ENCODE data around the gene H2BK1.

H2BK1 gene
- 0.35 to 0.58 (median 0.52) reads per million in 3 donors for total RNA-seq

DNA sequence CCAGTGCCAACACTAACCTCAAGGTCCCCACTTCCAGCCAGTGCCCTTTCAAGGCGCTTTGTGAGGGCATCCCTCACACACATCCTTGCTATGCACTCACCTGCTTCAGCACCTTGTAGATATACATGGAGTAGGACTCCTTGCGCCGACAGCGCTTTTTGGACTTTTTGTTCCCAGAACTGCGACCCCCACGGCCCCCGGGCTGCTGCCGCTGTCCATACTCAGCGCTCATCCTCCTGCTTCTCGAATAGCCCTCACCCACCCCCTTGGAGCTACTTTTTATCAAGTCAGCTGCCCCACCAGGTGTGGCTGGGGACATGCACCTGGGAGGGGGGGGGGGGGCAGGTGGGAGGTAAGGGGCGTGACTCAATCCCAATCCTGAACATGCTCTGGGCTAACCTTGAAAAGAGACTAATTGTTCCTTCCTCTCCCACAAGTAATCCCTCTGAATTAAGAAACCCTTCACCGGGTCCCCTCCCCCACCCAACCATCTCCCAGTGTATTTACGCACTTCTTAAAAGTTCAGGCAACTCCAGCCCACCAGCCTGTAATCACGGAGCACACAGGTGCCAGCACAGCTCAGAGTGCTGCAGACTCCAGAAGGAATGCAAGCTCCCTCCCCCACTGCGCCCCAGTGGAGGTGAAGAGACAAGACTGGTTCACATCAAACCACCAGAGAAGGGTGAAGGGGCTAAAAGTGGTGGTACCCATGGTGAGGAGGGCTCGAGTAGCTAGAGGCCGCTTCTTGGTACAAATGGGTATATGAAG lies at the start of gene H2BK1:
TSS of gene H2BK1 (minus strand) at position 402 of the 768 bp plus-strand sequence. CDS start at position 232, 170 bp downstream.
- peaks cover 27% of the 10 kb centered on the region for H3K36me3 ChIP-seq (ENCODE audit: control insufficient read depth, insufficient read depth, low read length)
- H3K27ac ChIP-seq (ENCODE audit: insufficient read depth, low read length, poor library complexity, severe bottlenecking): no peak within 1 kb of the TSS
- no peaks in the 10 kb centered on the region for H3K9me3 ChIP-seq (ENCODE audit: control insufficient read depth, low read length)
- H3K4me1 ChIP-seq (ENCODE audit: control insufficient read depth, insufficient read depth, low read length, poor library complexity, severe bottlenecking): peaks cover 23% of the 10 kb centered on the region
- DNase-seq: no peak
- H3K4me3 ChIP-seq (ENCODE audit: insufficient read depth, low read depth, low read length, poor library complexity, severe bottlenecking): no peak within 1 kb of the TSS
- H3K27me3 ChIP-seq (replicated peaks; ENCODE audit: control insufficient read depth, insufficient read depth, low read length, poor library complexity, severe bottlenecking): no peaks in the 10 kb centered on the region

GRCh38 chr7:151257990-151258389 lies 47.7 kb upstream of the H2BK1 start:
- H3K27ac ChIP-seq (ENCODE audit: insufficient read depth, low read length, poor library complexity, severe bottlenecking): no peak overlapping the region
- H3K4me1 ChIP-seq (ENCODE audit: control insufficient read depth, insufficient read depth, low read length, poor library complexity, severe bottlenecking): no peaks in the 10 kb centered on the region
- H3K4me3 ChIP-seq (ENCODE audit: insufficient read depth, low read depth, low read length, poor library complexity, severe bottlenecking): no peak overlapping the region
- DNase-seq: no peak
- H3K27me3 ChIP-seq (replicated peaks; ENCODE audit: control insufficient read depth, insufficient read depth, low read length, poor library complexity, severe bottlenecking): peaks cover 2% of the 10 kb centered on the region
- H3K36me3 ChIP-seq (ENCODE audit: control insufficient read depth, insufficient read depth, low read length): no peaks in the 10 kb centered on the region
- H3K9me3 ChIP-seq (ENCODE audit: control insufficient read depth, low read length): no peaks in the 10 kb centered on the region

DNA sequence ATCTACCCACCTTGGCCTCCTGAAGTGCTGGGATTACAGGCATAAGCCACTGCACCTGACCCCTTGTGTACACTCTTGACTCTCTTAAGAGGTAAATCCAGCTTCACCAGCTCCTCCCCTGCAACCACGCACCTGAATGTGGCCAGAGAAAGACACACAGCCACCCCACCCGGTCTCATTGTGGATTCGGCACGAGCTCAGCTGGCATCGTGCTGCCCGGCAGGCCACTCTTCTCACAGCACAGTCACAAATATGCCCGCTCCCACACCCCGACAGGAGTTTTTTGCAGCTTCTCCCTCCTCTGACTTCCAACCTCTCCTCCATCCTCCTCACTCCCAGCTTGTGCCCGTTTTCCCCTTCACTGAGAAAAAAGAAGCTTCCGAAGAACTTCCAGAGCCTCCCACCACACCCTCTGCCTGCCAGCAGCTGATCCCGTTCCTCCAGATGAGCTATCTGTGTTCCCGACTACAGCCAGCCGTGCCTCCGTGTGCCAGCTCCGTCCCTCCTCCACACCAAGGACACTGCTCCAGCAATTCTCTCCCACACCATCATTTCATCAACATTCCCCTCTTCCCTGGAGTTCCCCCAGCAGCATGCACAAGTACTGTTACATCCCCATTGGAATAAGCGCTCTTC lies 46.2 kb upstream of the H2BK1 start:
- DNase-seq: no peak
- Histone ChIP-seq H3K4me1 (ENCODE audit: control insufficient read depth, insufficient read depth, low read length, poor library complexity, severe bottlenecking) (peaks cover 1% of the 10 kb centered on the region), H3K27ac (ENCODE audit: insufficient read depth, low read length, poor library complexity, severe bottlenecking) (no peak overlapping the region), H3K27me3 (replicated peaks; ENCODE audit: control insufficient read depth, insufficient read depth, low read length, poor library complexity, severe bottlenecking) (peaks cover 7% of the 10 kb centered on the region), H3K4me3 (ENCODE audit: insufficient read depth, low read depth, low read length, poor library complexity, severe bottlenecking) (no peak overlapping the region), H3K9me3 (ENCODE audit: control insufficient read depth, low read length) (no peaks in the 10 kb centered on the region), H3K36me3 (ENCODE audit: control insufficient read depth, insufficient read depth, low read length) (no peaks in the 10 kb centered on the region)

- no peak for DNase-seq
- H3K27me3 ChIP-seq (replicated peaks; ENCODE audit: control insufficient read depth, insufficient read depth, low read length, poor library complexity, severe bottlenecking): peaks cover 11% of the 10 kb centered on the region
- H3K27ac ChIP-seq (ENCODE audit: insufficient read depth, low read length, poor library complexity, severe bottlenecking): no peak overlapping the region
Observed at GRCh38 chr7:151255390-151255789, 45.1 kb upstream of the H2BK1 start.

GRCh38 chr7:151254851-151255250 lies 44.6 kb upstream of the H2BK1 start:
- H3K4me3 ChIP-seq (ENCODE audit: insufficient read depth, low read depth, low read length, poor library complexity, severe bottlenecking): no peak overlapping the region
- H3K4me1 ChIP-seq (ENCODE audit: control insufficient read depth, insufficient read depth, low read length, poor library complexity, severe bottlenecking): peaks cover 5% of the 10 kb centered on the region
- peaks cover 11% of the 10 kb centered on the region for H3K27me3 ChIP-seq (replicated peaks; ENCODE audit: control insufficient read depth, insufficient read depth, low read length, poor library complexity, severe bottlenecking)
- H3K27ac ChIP-seq (ENCODE audit: insufficient read depth, low read length, poor library complexity, severe bottlenecking): no peak overlapping the region
- H3K36me3 ChIP-seq (ENCODE audit: control insufficient read depth, insufficient read depth, low read length): no peaks in the 10 kb centered on the region
- DNase-seq: no peak
- no peaks in the 10 kb centered on the region for H3K9me3 ChIP-seq (ENCODE audit: control insufficient read depth, low read length)

More at GRCh38 chr7:151255390-151255789, 45.1 kb upstream of the H2BK1 start:
- H3K9me3 ChIP-seq (ENCODE audit: control insufficient read depth, low read length): no peaks in the 10 kb centered on the region
- peaks cover 5% of the 10 kb centered on the region for H3K4me1 ChIP-seq (ENCODE audit: control insufficient read depth, insufficient read depth, low read length, poor library complexity, severe bottlenecking)
- H3K36me3 ChIP-seq (ENCODE audit: control insufficient read depth, insufficient read depth, low read length): no peaks in the 10 kb centered on the region
- H3K4me3 ChIP-seq (ENCODE audit: insufficient read depth, low read depth, low read length, poor library complexity, severe bottlenecking): no peak overlapping the region

GRCh38 chr7:151254316-151254715 lies 44.0 kb upstream of the H2BK1 start:
- Histone ChIP-seq H3K4me3 (ENCODE audit: insufficient read depth, low read depth, low read length, poor library complexity, severe bottlenecking) (no peak overlapping the region), H3K27ac (ENCODE audit: insufficient read depth, low read length, poor library complexity, severe bottlenecking) (no peak overlapping the region), H3K4me1 (ENCODE audit: control insufficient read depth, insufficient read depth, low read length, poor library complexity, severe bottlenecking) (peaks cover 6% of the 10 kb centered on the region), H3K9me3 (ENCODE audit: control insufficient read depth, low read length) (no peaks in the 10 kb centered on the region), H3K27me3 (replicated peaks; ENCODE audit: control insufficient read depth, insufficient read depth, low read length, poor library complexity, severe bottlenecking) (peaks cover 11% of the 10 kb centered on the region), H3K36me3 (ENCODE audit: control insufficient read depth, insufficient read depth, low read length) (no peaks in the 10 kb centered on the region)
- no peak for DNase-seq

DNA sequence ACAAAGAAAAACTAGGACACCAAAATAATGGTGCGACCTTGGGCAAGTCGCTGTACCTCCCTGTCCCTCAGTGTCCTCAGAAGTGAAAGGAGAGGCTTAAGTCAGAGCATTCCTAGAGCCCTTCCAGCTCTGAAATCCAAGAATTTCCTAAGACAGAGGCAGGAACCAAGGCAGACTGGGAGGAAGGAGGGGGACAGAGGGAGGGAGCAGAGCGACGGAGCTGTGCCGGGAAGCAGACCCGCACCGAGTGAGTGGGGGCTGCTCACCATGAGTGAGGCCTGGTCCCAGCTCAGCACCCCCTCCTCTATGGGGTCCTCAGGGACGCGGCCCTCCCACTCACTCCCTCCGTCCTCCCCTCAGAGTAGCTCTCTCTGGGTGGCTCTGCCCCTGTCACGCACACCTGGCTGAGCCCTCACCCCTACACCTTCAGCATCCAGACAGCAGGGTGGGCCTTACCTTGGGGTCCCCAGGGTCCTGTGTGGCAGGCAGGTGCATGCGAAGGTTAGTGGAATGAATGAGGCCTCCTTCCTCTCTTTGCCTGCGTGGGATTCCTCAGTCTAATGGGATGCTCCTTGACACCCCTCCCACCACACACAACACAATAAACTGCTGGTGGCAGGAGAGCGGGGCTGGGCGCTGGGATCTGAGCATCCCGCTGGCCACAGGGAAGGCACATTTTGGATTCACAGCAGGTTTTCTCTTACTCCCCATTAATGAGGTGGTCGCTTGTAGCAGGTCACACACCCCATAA lies 42.8 kb upstream of the H2BK1 start:
- no peak overlapping the region for H3K4me3 ChIP-seq (ENCODE audit: insufficient read depth, low read depth, low read length, poor library complexity, severe bottlenecking)
- peaks cover 11% of the 10 kb centered on the region for H3K27me3 ChIP-seq (replicated peaks; ENCODE audit: control insufficient read depth, insufficient read depth, low read length, poor library complexity, severe bottlenecking)
- no peak overlapping the region for H3K27ac ChIP-seq (ENCODE audit: insufficient read depth, low read length, poor library complexity, severe bottlenecking)
- peaks cover 11% of the 10 kb centered on the region for H3K4me1 ChIP-seq (ENCODE audit: control insufficient read depth, insufficient read depth, low read length, poor library complexity, severe bottlenecking)
- no peak for DNase-seq
- H3K9me3 ChIP-seq (ENCODE audit: control insufficient read depth, low read length): no peaks in the 10 kb centered on the region
- H3K36me3 ChIP-seq (ENCODE audit: control insufficient read depth, insufficient read depth, low read length): no peaks in the 10 kb centered on the region

- peaks cover 16% of the 10 kb centered on the region for H3K27me3 ChIP-seq (replicated peaks; ENCODE audit: control insufficient read depth, insufficient read depth, low read length, poor library complexity, severe bottlenecking)
- H3K4me3 ChIP-seq (ENCODE audit: insufficient read depth, low read depth, low read length, poor library complexity, severe bottlenecking): no peak overlapping the region
- no peak overlapping the region for H3K27ac ChIP-seq (ENCODE audit: insufficient read depth, low read length, poor library complexity, severe bottlenecking)
- no peak for DNase-seq
- no peaks in the 10 kb centered on the region for H3K36me3 ChIP-seq (ENCODE audit: control insufficient read depth, insufficient read depth, low read length)
- H3K9me3 ChIP-seq (ENCODE audit: control insufficient read depth, low read length): no peaks in the 10 kb centered on the region
- H3K4me1 ChIP-seq (ENCODE audit: control insufficient read depth, insufficient read depth, low read length, poor library complexity, severe bottlenecking): peaks cover 17% of the 10 kb centered on the region
Observed at GRCh38 chr7:151252561-151252835, 42.2 kb upstream of the H2BK1 start.

GRCh38 chr7:151251689-151252560 lies 41.6 kb upstream of the H2BK1 start:
- H3K27ac ChIP-seq (ENCODE audit: insufficient read depth, low read length, poor library complexity, severe bottlenecking): no peak overlapping the region
- H3K4me3 ChIP-seq (ENCODE audit: insufficient read depth, low read depth, low read length, poor library complexity, severe bottlenecking): no peak overlapping the region
- peaks cover 21% of the 10 kb centered on the region for H3K27me3 ChIP-seq (replicated peaks; ENCODE audit: control insufficient read depth, insufficient read depth, low read length, poor library complexity, severe bottlenecking)
- H3K4me1 ChIP-seq (ENCODE audit: control insufficient read depth, insufficient read depth, low read length, poor library complexity, severe bottlenecking): peaks cover 17% of the 10 kb centered on the region
- no peaks in the 10 kb centered on the region for H3K36me3 ChIP-seq (ENCODE audit: control insufficient read depth, insufficient read depth, low read length)
- DNase-seq: no peak
- no peaks in the 10 kb centered on the region for H3K9me3 ChIP-seq (ENCODE audit: control insufficient read depth, low read length)
